Liver (tissue), 9 donors: Measurements from ENCODE around the gene CCDC83. TPM values are rescaled to one million over a fixed set of nuclear protein-coding genes. Genes with fewer than 3 reads are reported as not detected.

Experiments
- DNase-seq: peaks from one replicate; pipeline ENCODE4 v3.0.0-alpha.2; 2017; ENCODE audit warnings: low spot score
- H3K27ac ChIP-seq, 2 donors: one replicate each; pipeline ENCODE4 v1.7.0; 2013; ENCODE audit warnings: inconsistent platforms in 2 of 2, low read length in 2 of 2, control low read depth in 1 of 2, low read depth in 1 of 2, mild to moderate bottlenecking in 1 of 2
- H3K27me3 ChIP-seq, 4 donors: one replicate each; pipeline versions ENCODE4 v1.6.1 to v1.7.0; 2013; ENCODE audit warnings: low read length in 3 of 4, inconsistent platforms in 1 of 4, mild to moderate bottlenecking in 1 of 4, moderate library complexity in 1 of 4; ENCODE audit not compliant: control insufficient read depth in 4 of 4, insufficient read depth in 4 of 4
- H3K36me3 ChIP-seq, 4 donors: one replicate each; pipeline versions ENCODE4 v1.6.1 to v1.7.0; 2013; ENCODE audit warnings: low read length in 3 of 4, mild to moderate bottlenecking in 3 of 4, low read depth in 1 of 4, moderate library complexity in 1 of 4; ENCODE audit not compliant: control insufficient read depth in 4 of 4, insufficient read depth in 3 of 4
- H3K4me1 ChIP-seq, 4 donors: one replicate each; pipeline versions ENCODE4 v1.6.1 to v1.7.0; 2013; ENCODE audit warnings: low read length in 3 of 4, mild to moderate bottlenecking in 3 of 4, moderate library complexity in 1 of 4; ENCODE audit not compliant: control insufficient read depth in 4 of 4, insufficient read depth in 4 of 4
- H3K4me3 ChIP-seq, 3 donors: one replicate each; pipeline versions ENCODE4 v1.6.1 to v1.7.0; 2013; ENCODE audit warnings: low read length in 3 of 3, control low read depth in 1 of 3, low read depth in 1 of 3, mild to moderate bottlenecking in 1 of 3
- H3K9ac ChIP-seq, 2 donors: one replicate each; pipeline ENCODE4 v1.7.0; 2013; ENCODE audit warnings: low read length in 2 of 2, mild to moderate bottlenecking in 2 of 2, moderate library complexity in 2 of 2, control low read depth in 1 of 2, low read depth in 1 of 2
- H3K9me3 ChIP-seq, 4 donors: one replicate each; pipeline versions ENCODE4 v1.6.1 to v1.7.0; 2013; ENCODE audit warnings: low read length in 3 of 4; ENCODE audit not compliant: control insufficient read depth in 4 of 4
- EGR1 ChIP-seq, 2 donors: IDR thresholded peaks; 2 replicates each; pipeline ENCODE4 v1.6.1; 2016 to 2018; ENCODE audit warnings: antibody characterized with exemption in 2 of 2, low read depth in 2 of 2
- FOXA1 ChIP-seq: IDR thresholded peaks from 2 replicates; pipeline ENCODE4 v1.6.1; 2016; ENCODE audit warnings: antibody characterized with exemption
- GABPA ChIP-seq, 2 donors: IDR thresholded peaks in 1 of 2; conservative IDR thresholded peaks in 1 of 2; 2 replicates each; pipeline ENCODE4 v1.6.1; 2016; ENCODE audit warnings: antibody characterized with exemption in 2 of 2, mild to moderate bottlenecking in 1 of 2, moderate library complexity in 1 of 2
- HNF4G ChIP-seq: IDR thresholded peaks from 2 replicates; pipeline ENCODE4 v1.6.1; 2016; ENCODE audit warnings: antibody characterized with exemption
- JUND ChIP-seq, 2 donors: IDR thresholded peaks; 2 replicates each; pipeline ENCODE4 v1.6.1; 2016; ENCODE audit warnings: antibody characterized with exemption in 2 of 2
- NR2F2 ChIP-seq: IDR thresholded peaks from 2 replicates; pipeline ENCODE4 v1.6.1; 2016; ENCODE audit warnings: antibody characterized with exemption
- RAD21 ChIP-seq, 2 donors: IDR thresholded peaks; 2 replicates each; pipeline ENCODE4 v1.6.1; 2016; ENCODE audit warnings: antibody characterized with exemption in 2 of 2, mild to moderate bottlenecking in 2 of 2
- RXRA ChIP-seq, 2 donors: IDR thresholded peaks; 2 replicates each; pipeline ENCODE4 v1.6.1; 2017 to 2018; ENCODE audit warnings: antibody characterized with exemption in 2 of 2, mild to moderate bottlenecking in 1 of 2
- SP1 ChIP-seq: IDR thresholded peaks from 2 replicates; pipeline ENCODE4 v1.6.1; 2018; ENCODE audit warnings: antibody characterized with exemption, mild to moderate bottlenecking
- TAF1 ChIP-seq: conservative IDR thresholded peaks from 2 replicates; pipeline ENCODE4 v1.6.1; 2016; ENCODE audit warnings: antibody characterized with exemption, mild to moderate bottlenecking
- YY1 ChIP-seq: IDR thresholded peaks from 2 replicates; pipeline ENCODE4 v1.6.1; 2016; ENCODE audit warnings: antibody characterized with exemption, mild to moderate bottlenecking
- WGBS: extraction: QIAGEN DNeasy Blood & Tissue Kit; methylation state at CpG from one replicate; pipeline ENCODE4 v1.1.7; 2013; 5-methylcytosine and 5-hydroxymethylcytosine counted together
- polyA plus RNA-seq, 2 donors: library from polyadenylated mRNA; stranded (reverse) in 1 of 2; unstranded in 1 of 2; fragments of 200-250 nt in 1 of 2; fragments of >200 nt in 1 of 2; fragmentation: Nextera tagmentation in 1 of 2; extraction: Ambion mirVana in 1 of 2; gene quantifications; one replicate each; pipeline versions ENCODE4 v1.2.1 to v1.2.3, GENCODE V29; 2013 to 2015
- total RNA-seq, 2 donors: library from RNA; depleted of rRNA; stranded (reverse); fragments of >200 nt; gene quantifications; one replicate each; pipeline ENCODE4 v1.2.3, GENCODE V29; 2014
- TF ChIP-seq, protein P1 (sequence below): IDR thresholded peaks from 2 replicates; pipeline ENCODE4 v1.6.1; 2016; ENCODE audit warnings: antibody characterized with exemption
- TF ChIP-seq, protein P2 (sequence below): IDR thresholded peaks from 2 replicates; pipeline ENCODE4 v1.6.1; 2016; ENCODE audit warnings: antibody characterized with exemption
- TF ChIP-seq, protein P3 (sequence below): IDR thresholded peaks from 2 replicates; pipeline ENCODE4 v1.6.1; 2016; ENCODE audit warnings: antibody characterized with exemption, mild to moderate bottlenecking
- TF ChIP-seq, protein P4 (sequence below): IDR thresholded peaks from 2 replicates; pipeline ENCODE4 v1.6.1; 2016; ENCODE audit warnings: antibody characterized with exemption
- TF ChIP-seq, protein P5 (sequence below): fragments of 150-350 bp; IDR thresholded peaks from 2 replicates; pipeline ENCODE4 v1.5.1; 2017; ENCODE audit warnings: improper control_type of control experiment, low read depth, low read length; ENCODE audit not compliant: missing input control
- donor health status: healthy.
- donor health status: healthy.
- donor health status: healthy.
- donor health status: healthy.
- donor health status: healthy.

Gene CCDC83
- total and polyA plus RNA-seq, 4 donors, result not detected

DNA sequence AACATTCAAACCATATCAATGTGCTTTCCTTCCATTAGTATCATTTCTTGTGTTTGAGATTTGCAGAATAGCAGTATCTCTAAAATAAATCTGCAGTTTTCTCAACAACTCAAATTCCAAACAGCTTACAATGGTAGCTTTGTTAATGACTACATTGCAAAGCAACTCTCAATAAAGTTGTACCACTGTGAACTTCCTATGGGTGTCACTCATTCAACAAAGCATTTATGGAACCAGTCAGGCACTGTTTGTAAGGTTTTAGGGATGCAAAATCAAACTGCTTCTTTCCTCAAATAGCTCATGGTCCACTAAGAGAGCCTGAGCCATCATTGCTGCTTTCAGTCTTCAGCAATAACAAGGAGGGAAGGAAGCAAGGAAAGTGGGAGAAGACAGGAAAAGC is 91.0 kb downstream of the CCDC83 start:
- Histone ChIP-seq H3K9me3 (no peaks in the 10 kb centered on the region), H3K27ac (no peak overlapping the region), H3K4me1 (peaks cover 0 to 5% (median 0%) of the 10 kb centered on the region in 4 donors), H3K9ac (no peak overlapping the region), H3K27me3 (no peaks in the 10 kb centered on the region), H3K36me3 (no peaks in the 10 kb centered on the region), H3K4me3 (no peak overlapping the region)
- no peak for DNase-seq
- TF ChIP-seq NR2F2 (no peak), TAF1 (no peak), RXRA (IDR thresholded peaks at IDR 0.05) (no peak), EGR1 (IDR thresholded peaks at IDR 0.05; ENCODE audit: low read depth in 2 of 2) (no peak), HNF4G (no peak), FOXA1 (no peak), SP1 (no peak), GABPA (IDR thresholded peaks at IDR 0.05 in 1 of 2, conservative IDR thresholded peaks at IDR 0.05 in 1 of 2) (no peak)
- TF ChIP-seq, protein P1, sequence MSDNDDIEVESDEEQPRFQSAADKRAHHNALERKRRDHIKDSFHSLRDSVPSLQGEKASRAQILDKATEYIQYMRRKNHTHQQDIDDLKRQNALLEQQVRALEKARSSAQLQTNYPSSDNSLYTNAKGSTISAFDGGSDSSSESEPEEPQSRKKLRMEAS, result no peak
- TF ChIP-seq, protein P2, sequence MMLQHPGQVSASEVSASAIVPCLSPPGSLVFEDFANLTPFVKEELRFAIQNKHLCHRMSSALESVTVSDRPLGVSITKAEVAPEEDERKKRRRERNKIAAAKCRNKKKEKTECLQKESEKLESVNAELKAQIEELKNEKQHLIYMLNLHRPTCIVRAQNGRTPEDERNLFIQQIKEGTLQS, result no peak
- TF ChIP-seq, protein P3, sequence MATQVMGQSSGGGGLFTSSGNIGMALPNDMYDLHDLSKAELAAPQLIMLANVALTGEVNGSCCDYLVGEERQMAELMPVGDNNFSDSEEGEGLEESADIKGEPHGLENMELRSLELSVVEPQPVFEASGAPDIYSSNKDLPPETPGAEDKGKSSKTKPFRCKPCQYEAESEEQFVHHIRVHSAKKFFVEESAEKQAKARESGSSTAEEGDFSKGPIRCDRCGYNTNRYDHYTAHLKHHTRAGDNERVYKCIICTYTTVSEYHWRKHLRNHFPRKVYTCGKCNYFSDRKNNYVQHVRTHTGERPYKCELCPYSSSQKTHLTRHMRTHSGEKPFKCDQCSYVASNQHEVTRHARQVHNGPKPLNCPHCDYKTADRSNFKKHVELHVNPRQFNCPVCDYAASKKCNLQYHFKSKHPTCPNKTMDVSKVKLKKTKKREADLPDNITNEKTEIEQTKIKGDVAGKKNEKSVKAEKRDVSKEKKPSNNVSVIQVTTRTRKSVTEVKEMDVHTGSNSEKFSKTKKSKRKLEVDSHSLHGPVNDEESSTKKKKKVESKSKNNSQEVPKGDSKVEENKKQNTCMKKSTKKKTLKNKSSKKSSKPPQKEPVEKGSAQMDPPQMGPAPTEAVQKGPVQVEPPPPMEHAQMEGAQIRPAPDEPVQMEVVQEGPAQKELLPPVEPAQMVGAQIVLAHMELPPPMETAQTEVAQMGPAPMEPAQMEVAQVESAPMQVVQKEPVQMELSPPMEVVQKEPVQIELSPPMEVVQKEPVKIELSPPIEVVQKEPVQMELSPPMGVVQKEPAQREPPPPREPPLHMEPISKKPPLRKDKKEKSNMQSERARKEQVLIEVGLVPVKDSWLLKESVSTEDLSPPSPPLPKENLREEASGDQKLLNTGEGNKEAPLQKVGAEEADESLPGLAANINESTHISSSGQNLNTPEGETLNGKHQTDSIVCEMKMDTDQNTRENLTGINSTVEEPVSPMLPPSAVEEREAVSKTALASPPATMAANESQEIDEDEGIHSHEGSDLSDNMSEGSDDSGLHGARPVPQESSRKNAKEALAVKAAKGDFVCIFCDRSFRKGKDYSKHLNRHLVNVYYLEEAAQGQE, result no peak
- TF ChIP-seq, protein P4, sequence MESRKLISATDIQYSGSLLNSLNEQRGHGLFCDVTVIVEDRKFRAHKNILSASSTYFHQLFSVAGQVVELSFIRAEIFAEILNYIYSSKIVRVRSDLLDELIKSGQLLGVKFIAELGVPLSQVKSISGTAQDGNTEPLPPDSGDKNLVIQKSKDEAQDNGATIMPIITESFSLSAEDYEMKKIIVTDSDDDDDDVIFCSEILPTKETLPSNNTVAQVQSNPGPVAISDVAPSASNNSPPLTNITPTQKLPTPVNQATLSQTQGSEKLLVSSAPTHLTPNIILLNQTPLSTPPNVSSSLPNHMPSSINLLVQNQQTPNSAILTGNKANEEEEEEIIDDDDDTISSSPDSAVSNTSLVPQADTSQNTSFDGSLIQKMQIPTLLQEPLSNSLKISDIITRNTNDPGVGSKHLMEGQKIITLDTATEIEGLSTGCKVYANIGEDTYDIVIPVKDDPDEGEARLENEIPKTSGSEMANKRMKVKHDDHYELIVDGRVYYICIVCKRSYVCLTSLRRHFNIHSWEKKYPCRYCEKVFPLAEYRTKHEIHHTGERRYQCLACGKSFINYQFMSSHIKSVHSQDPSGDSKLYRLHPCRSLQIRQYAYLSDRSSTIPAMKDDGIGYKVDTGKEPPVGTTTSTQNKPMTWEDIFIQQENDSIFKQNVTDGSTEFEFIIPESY, result no peak
- TF ChIP-seq, protein P5, sequence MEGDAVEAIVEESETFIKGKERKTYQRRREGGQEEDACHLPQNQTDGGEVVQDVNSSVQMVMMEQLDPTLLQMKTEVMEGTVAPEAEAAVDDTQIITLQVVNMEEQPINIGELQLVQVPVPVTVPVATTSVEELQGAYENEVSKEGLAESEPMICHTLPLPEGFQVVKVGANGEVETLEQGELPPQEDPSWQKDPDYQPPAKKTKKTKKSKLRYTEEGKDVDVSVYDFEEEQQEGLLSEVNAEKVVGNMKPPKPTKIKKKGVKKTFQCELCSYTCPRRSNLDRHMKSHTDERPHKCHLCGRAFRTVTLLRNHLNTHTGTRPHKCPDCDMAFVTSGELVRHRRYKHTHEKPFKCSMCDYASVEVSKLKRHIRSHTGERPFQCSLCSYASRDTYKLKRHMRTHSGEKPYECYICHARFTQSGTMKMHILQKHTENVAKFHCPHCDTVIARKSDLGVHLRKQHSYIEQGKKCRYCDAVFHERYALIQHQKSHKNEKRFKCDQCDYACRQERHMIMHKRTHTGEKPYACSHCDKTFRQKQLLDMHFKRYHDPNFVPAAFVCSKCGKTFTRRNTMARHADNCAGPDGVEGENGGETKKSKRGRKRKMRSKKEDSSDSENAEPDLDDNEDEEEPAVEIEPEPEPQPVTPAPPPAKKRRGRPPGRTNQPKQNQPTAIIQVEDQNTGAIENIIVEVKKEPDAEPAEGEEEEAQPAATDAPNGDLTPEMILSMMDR, result no peak

DNA sequence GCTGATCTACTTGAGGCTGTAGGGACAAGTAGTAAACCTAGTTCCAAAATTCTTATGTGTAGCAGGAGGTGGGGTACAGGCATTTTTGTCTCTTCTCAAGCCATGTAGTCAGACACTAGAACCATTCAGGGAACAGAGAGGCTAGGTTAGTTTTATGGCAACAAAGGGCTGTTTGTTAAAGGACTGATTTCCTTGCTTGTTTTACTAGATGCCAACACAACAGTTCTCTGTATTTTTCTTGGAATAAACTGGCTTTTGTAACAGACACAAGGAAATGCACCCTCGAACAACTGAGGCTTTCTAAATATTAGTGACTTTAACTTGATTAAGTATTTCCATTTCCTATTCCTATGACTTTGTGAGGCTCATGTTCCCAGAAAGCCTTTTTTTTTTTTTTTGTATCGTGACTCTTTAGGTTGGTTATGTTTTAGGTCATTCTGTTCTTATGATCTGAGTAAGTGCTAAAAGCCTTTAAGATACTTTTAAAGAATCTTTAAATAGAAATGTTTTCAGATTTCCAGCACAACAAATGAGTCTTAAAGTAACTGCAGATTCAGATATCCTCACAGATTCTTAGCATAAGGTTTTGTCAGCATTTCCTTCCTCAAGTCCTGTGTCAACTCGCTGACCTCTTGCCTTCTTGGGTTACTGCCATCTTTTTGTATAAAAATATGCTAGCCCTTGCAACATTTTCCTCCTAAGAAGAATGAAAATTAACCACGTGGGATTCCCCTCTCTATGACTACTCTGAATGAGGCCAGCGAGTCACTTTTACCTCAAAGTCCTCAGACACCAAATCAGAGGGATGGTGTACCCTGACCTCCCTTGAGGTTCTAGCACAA is 92.5 kb downstream of the CCDC83 start:
- Histone ChIP-seq H3K4me1 (peaks cover 0 to 5% (median 0%) of the 10 kb centered on the region in 4 donors), H3K9me3 (no peaks in the 10 kb centered on the region), H3K36me3 (no peaks in the 10 kb centered on the region), H3K27ac (peak overlapping the region; percentile 34 to 42), H3K4me3 (no peak overlapping the region), H3K27me3 (no peaks in the 10 kb centered on the region), H3K9ac (no peak overlapping the region)
- 47% methylated on average over 5 of the region's 5 CpGs for WGBS
- TF ChIP-seq JUND (IDR thresholded peaks at IDR 0.05), result no peak
- peak; percentile 19 for TF ChIP-seq YY1
- peak; percentile 81 for TF ChIP-seq NR2F2
- TF ChIP-seq RXRA (IDR thresholded peaks at IDR 0.05), result peak in 1 of 2 donors; percentile 26
- TF ChIP-seq RAD21 (IDR thresholded peaks at IDR 0.05), result peak in 1 of 2 donors; percentile 20
- TF ChIP-seq SP1, result peak; percentile 20
- DNase-seq, result no peak
